OCI-M2 (cell line): ENCODE data around the gene SYP.

ENCODE experiments used
- DNase-seq: peaks from one replicate; lab custom pipeline; 2025; ENCODE audit not compliant: unreplicated experiment; lab: John Stamatoyannopoulos, UW

SYP gene

GRCh38 chrX:49199906-49200771, at the start of gene SYP:
TSS of gene SYP (minus strand) at chrX:49200193. CDS start at chrX:49200186, 7 bp downstream.
- DNase-seq: peak; percentile 79

- no peak for DNase-seq
These were observed 49.6 kb upstream of the SYP start for GRCh38 chrX:49249616-49250015.

GRCh38 chrX:49249071-49249470, 49.1 kb upstream of the SYP start:
- no peak for DNase-seq

- DNase-seq: no peak
These were observed 48.2 kb upstream of the SYP start for GRCh38 chrX:49247916-49248811.

GRCh38 chrX:49247346-49247745, 47.4 kb upstream of the SYP start:
- DNase-seq: no peak

GRCh38 chrX:49246541-49246940, 46.5 kb upstream of the SYP start:
- no peak for DNase-seq

- no peak for DNase-seq
These were observed 44.2 kb upstream of the SYP start for GRCh38 chrX:49244207-49244606.

GRCh38 chrX:49243166-49243565, 43.2 kb upstream of the SYP start:
- no peak for DNase-seq

- no peak for DNase-seq
These were observed 42.6 kb upstream of the SYP start for GRCh38 chrX:49242545-49243066.

- no peak for DNase-seq
These were observed 38.7 kb upstream of the SYP start for GRCh38 chrX:49238735-49239134.

GRCh38 chrX:49237060-49237459, 37.1 kb upstream of the SYP start:
- DNase-seq: no peak

GRCh38 chrX:49233887-49234555, 34.0 kb upstream of the SYP start:
- no peak for DNase-seq

GRCh38 chrX:49233176-49233575, 33.2 kb upstream of the SYP start, which contains the start of gene CACNA1F:
TSS of gene CACNA1F (minus strand) at chrX:49233340. CDS start at chrX:49233309, 31 bp downstream.
- DNase-seq: no peak

GRCh38 chrX:49232525-49232924, 32.5 kb upstream of the SYP start:
- DNase-seq: no peak

- no peak for DNase-seq
These were observed 31.5 kb upstream of the SYP start for GRCh38 chrX:49231333-49232000.

- DNase-seq: no peak
These were observed 30.7 kb upstream of the SYP start for GRCh38 chrX:49230500-49231232.

GRCh38 chrX:49228185-49228584, 28.2 kb upstream of the SYP start:
- no peak for DNase-seq

- no peak for DNase-seq
These were observed 27.7 kb upstream of the SYP start for GRCh38 chrX:49227726-49228125.

GRCh38 chrX:49226946-49227345, 27.0 kb upstream of the SYP start:
- no peak for DNase-seq

GRCh38 chrX:49225858-49226257, 25.9 kb upstream of the SYP start:
- no peak for DNase-seq
